RCC 7860 (cell line): ENCODE data around the gene BMP4.
A peak's percentile ranks its signal among the peaks of the same experiment; 100 is the strongest.

Experiments
- DNase-seq: peaks from one replicate; pipeline ENCODE4 v3.0.0-alpha.2; 2015; ENCODE audit warnings: low spot score
- FAIRE-seq: peaks from 2 replicates; lab custom pipeline; 2012; peaks lifted over from hg19 to GRCh38; lab: Jason Lieb, UNC

Gene BMP4

GRCh38 chr14:53947094-53947445 lies 9.6 kb downstream of the BMP4 start:
- FAIRE-seq (no peak), DNase-seq (no peak)

GRCh38 chr14:53946404-53947093 lies 10.1 kb downstream of the BMP4 start:
- no peak for FAIRE-seq
- no peak for DNase-seq

GRCh38 chr14:53946071-53946403 lies 10.6 kb downstream of the BMP4 start:
- no peak for DNase-seq
- FAIRE-seq, result no peak

- no peak for FAIRE-seq
Measured at GRCh38 chr14:53943751-53944083, 12.9 kb downstream of the BMP4 start.

GRCh38 chr14:53942970-53943750 lies 13.5 kb downstream of the BMP4 start:
- DNase-seq (no peak), FAIRE-seq (no peak)

More at GRCh38 chr14:53943751-53944083, 12.9 kb downstream of the BMP4 start:
- DNase-seq, result no peak

GRCh38 chr14:53938136-53938837 lies 18.3 kb downstream of the BMP4 start:
- no peak for FAIRE-seq
- no peak for DNase-seq

- FAIRE-seq (no peak), DNase-seq (no peak)
Measured at GRCh38 chr14:53934778-53935414, 21.7 kb downstream of the BMP4 start.

GRCh38 chr14:53932966-53933365 lies 23.7 kb downstream of the BMP4 start:
- DNase-seq (no peak), FAIRE-seq (no peak)

- FAIRE-seq, result no peak
- DNase-seq, result no peak
Measured at GRCh38 chr14:53929871-53930715, 26.5 kb downstream of the BMP4 start.

- DNase-seq, result no peak
- no peak for FAIRE-seq
Measured at GRCh38 chr14:53927171-53927570, 29.5 kb downstream of the BMP4 start.

GRCh38 chr14:53925201-53925766 lies 31.3 kb downstream of the BMP4 start:
- no peak for DNase-seq
- FAIRE-seq, result no peak

- DNase-seq (peak; percentile 43), FAIRE-seq (peak; percentile 38)
Measured at GRCh38 chr14:53924753-53925152, 31.9 kb downstream of the BMP4 start.

- no peak for FAIRE-seq
- no peak for DNase-seq
Measured at GRCh38 chr14:53921027-53921426, 35.6 kb downstream of the BMP4 start.

GRCh38 chr14:53916239-53916638 lies 40.4 kb downstream of the BMP4 start:
- no peak for DNase-seq
- no peak for FAIRE-seq

- FAIRE-seq, result no peak
- DNase-seq, result no peak
Measured at GRCh38 chr14:53915364-53916014, 41.1 kb downstream of the BMP4 start.

GRCh38 chr14:53912021-53912420 lies 44.6 kb downstream of the BMP4 start:
- DNase-seq (no peak), FAIRE-seq (no peak)

GRCh38 chr14:53908416-53908815 lies 48.2 kb downstream of the BMP4 start:
- DNase-seq (no peak), FAIRE-seq (no peak)

- FAIRE-seq, result no peak
Measured at GRCh38 chr14:53902307-53902706, 54.3 kb downstream of the BMP4 start.

GRCh38 chr14:53900499-53900898 lies 56.1 kb downstream of the BMP4 start:
- no peak for FAIRE-seq
- DNase-seq, result no peak

More at GRCh38 chr14:53902307-53902706, 54.3 kb downstream of the BMP4 start:
- DNase-seq, result no peak
